Gastroesophageal sphincter (tissue), 4 donors: Measurements from ENCODE around the gene GOLGA8A. TPM values are rescaled to one million over a fixed set of nuclear protein-coding genes. Genes with fewer than 3 reads are reported as not detected.
"Not testable (repeated sequence)": the region's sequence is repeated elsewhere in the genome, so short reads cannot be mapped to it uniquely, and the experiment has no call there.

Source experiments
- ATAC-seq: fragments of 150-250 bp; one replicate; pipeline ENCODE4 v1.9.1; 2016; ENCODE audit warnings: mild to moderate bottlenecking, moderate library complexity
- H3K27ac ChIP-seq, 4 donors: fragments of 200-600 bp; sonication (generic) in 3 of 4; 1 replicate in 3 of 4; 2 replicates in 1 of 4; pipeline ENCODE4 v1.5.1; 2016 to 2019
- H3K27me3 ChIP-seq: fragments of 200-600 bp; sonication (generic); one replicate; pipeline ENCODE4 v1.5.1; 2019
- H3K36me3 ChIP-seq, 2 donors: fragments of 200-600 bp; sonication (generic); one replicate each; pipeline ENCODE4 v1.5.1; 2019; ENCODE audit warnings: control low read depth in 1 of 2
- H3K4me1 ChIP-seq, 3 donors: fragments of 200-600 bp; sonication (generic); 1 replicate in 2 of 3; 2 replicates in 1 of 3; pipeline ENCODE4 v1.5.1; 2016 to 2019; ENCODE audit warnings: control low read depth in 2 of 3
- H3K4me3 ChIP-seq, 2 donors: fragments of 200-600 bp; sonication (generic); one replicate each; pipeline ENCODE4 v1.5.1; 2019; ENCODE audit warnings: mild to moderate bottlenecking in 1 of 2, moderate library complexity in 1 of 2
- H3K9me3 ChIP-seq, 3 donors: fragments of 200-600 bp; sonication (generic); one replicate each; pipeline ENCODE4 v1.5.1; 2017 to 2019; ENCODE audit warnings: control low read depth in 2 of 3
- WGBS, 2 donors: methylation state at CpG; one replicate each; pipeline ENCODE4 v1.1.5; 2018; ENCODE audit warnings: low coverage in 1 of 2; 5-methylcytosine and 5-hydroxymethylcytosine counted together
- total RNA-seq, 4 donors: library from RNA; depleted of rRNA; stranded (reverse); fragments of >200 nt; gene quantifications; one replicate each; pipeline ENCODE4 v1.1.0, GENCODE V29; 2016

Gene GOLGA8A
- total RNA-seq, 4 donors from 2014 or later = 6.0 to 66.5 (median 27.1) TPM

- not testable (repeated sequence) for H3K36me3 ChIP-seq, H3K4me1 ChIP-seq, H3K4me3 ChIP-seq, H3K9me3 ChIP-seq, H3K27ac ChIP-seq, H3K27me3 ChIP-seq, ATAC-seq
- no CpG with 5 or more reads among the region's 2 CpGs for WGBS, 2 donors
These were observed 44.6 kb downstream of the GOLGA8A start for GRCh38 chr15:34392981-34393380.

GRCh38 chr15:34389594-34390086 lies 48.0 kb downstream of the GOLGA8A start:
- H3K4me1 ChIP-seq, H3K9me3 ChIP-seq, H3K27ac ChIP-seq, H3K36me3 ChIP-seq, H3K27me3 ChIP-seq, ATAC-seq, H3K4me3 ChIP-seq: not testable (repeated sequence)
- no CpG with 5 or more reads among the region's 16 CpGs for WGBS, 2 donors

Other genes with a start within 250 kb of the GOLGA8A start
- 10 to 100 TPM; 28.6 to 60.7 (median 40.0) TPM for gene KATNBL1, start 227.7 kb downstream of the GOLGA8A start, total RNA-seq
- 100 to 1,000 TPM; 138 to 173 (median 161) TPM for gene EMC4, start 212.8 kb downstream of the GOLGA8A start, total RNA-seq
- 10 to 100 TPM; 12.0 to 19.0 (median 15.7) TPM for gene SLC12A6, start 100.0 kb downstream of the GOLGA8A start, total RNA-seq
- gene NOP10, start 94.7 kb downstream of the GOLGA8A start, total RNA-seq = 100 to 1,000 TPM in 2 of 4 donors, 10 to 100 TPM in 2; 93.3 to 128 (median 108) TPM
- gene NUTM1, start 94.5 kb downstream of the GOLGA8A start, total RNA-seq = under 1 TPM in 1 of 4 donors, not detected in 3; 0.12 TPM
- 10 to 100 TPM in 3 of 4 donors, 1 to 10 TPM in 1; 6.8 to 13.5 (median 10.7) TPM for gene LPCAT4, start 70.6 kb downstream of the GOLGA8A start, total RNA-seq
- gene GOLGA8B, start 145.8 kb upstream of the GOLGA8A start, total RNA-seq = 100 to 1,000 TPM in 1 of 4 donors, 10 to 100 TPM in 2, 1 to 10 TPM in 1; 1.6 to 180 (median 52.5) TPM